AG09319 (cell line): ENCODE data around the gene NACC1.
A peak's percentile ranks its signal among the peaks of the same experiment; 100 is the strongest.

ENCODE experiments used
- DNase-seq: peaks from one replicate; pipeline ENCODE4 v3.0.0-alpha.2; 2010; ENCODE audit warnings: low read depth; ENCODE audit errors: extremely low read depth
- TF ChIP-seq, protein P1 (sequence below): IDR thresholded peaks from 2 replicates; pipeline ENCODE4 v1.5.1; 2011; ENCODE audit warnings: low read depth, mild to moderate bottlenecking, inconsistent platforms, low read length, moderate library complexity

NACC1 gene

DNA sequence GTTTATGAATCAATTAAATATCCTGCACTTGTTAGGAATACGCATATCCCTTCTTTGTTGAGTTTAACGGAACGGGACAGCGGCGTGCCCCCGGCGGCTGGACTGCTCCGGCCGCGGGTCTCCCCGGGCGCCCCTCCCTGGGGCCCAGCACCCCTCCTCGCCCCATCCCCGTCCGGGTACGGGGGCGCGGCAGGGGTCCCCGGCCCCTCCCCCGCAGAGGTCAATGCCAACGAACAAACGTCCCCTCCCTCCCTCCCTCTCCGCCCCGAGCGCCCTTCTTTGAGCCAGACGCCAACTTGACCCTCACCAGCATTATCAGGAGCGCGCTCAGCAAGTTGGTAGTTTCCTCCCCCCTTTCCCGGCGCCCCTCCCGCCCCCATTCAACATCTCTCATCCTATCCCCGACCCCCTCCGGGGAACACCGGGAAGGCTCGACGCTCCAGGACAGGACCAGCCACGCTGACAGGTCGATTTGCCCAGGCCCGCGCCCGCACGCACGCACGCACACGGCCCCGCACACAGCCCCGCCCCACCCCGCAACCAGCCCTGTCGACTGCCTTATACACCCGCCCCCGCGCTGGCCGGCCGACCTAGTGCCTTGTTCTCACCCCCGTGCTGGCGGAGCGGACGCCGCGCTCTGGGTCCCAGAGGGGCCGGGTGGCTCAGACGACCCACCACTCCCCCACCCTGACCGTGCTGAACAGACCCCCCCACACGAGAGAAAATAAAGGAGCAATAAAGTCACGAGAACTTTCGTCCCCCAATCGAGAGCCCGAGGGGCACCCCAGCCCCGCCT lies 20.4 kb upstream of the NACC1 start:
- TF ChIP-seq, protein P1, sequence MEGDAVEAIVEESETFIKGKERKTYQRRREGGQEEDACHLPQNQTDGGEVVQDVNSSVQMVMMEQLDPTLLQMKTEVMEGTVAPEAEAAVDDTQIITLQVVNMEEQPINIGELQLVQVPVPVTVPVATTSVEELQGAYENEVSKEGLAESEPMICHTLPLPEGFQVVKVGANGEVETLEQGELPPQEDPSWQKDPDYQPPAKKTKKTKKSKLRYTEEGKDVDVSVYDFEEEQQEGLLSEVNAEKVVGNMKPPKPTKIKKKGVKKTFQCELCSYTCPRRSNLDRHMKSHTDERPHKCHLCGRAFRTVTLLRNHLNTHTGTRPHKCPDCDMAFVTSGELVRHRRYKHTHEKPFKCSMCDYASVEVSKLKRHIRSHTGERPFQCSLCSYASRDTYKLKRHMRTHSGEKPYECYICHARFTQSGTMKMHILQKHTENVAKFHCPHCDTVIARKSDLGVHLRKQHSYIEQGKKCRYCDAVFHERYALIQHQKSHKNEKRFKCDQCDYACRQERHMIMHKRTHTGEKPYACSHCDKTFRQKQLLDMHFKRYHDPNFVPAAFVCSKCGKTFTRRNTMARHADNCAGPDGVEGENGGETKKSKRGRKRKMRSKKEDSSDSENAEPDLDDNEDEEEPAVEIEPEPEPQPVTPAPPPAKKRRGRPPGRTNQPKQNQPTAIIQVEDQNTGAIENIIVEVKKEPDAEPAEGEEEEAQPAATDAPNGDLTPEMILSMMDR = no peak
- no peak for DNase-seq

DNA sequence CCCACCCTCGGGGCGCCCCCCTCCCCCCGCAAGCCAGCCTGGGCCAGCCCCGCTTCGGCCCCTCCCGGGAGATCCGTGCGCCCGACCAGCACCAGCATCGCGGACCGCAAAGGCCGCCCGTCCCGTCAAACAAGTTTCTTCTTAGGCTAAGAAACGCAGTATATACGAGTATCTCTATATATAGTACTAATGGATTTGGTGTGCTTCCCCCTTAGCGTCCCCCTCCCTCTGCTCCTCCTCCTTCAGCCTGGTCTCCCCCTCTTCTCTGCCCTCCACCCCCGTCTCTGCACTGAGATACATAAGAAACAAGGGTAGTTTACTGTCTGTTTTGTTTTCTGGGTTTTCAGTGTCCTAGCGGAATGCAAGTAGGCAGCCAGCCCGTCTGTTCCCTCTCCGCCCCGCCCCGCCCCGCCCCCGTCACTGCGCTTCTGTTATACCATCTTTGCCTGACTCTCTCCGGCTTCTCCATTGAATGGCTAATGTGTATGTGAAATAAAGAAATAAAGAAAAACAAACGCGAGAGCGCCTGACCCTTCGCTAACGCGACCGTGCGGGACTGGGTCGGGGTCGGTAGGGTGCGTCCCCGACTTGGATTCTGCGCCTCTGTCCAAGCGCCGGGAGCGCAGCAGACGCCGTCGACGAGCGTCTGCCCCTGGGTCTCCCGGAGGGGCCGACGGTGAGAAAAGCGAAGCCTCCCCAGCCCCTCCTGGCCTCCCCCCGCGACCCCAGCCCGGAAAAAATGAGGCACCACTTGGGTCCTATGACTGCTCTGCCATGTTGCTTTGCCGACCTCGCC lies 19.6 kb upstream of the NACC1 start:
- DNase-seq = no peak
- TF ChIP-seq, protein P1 = no peak

DNA sequence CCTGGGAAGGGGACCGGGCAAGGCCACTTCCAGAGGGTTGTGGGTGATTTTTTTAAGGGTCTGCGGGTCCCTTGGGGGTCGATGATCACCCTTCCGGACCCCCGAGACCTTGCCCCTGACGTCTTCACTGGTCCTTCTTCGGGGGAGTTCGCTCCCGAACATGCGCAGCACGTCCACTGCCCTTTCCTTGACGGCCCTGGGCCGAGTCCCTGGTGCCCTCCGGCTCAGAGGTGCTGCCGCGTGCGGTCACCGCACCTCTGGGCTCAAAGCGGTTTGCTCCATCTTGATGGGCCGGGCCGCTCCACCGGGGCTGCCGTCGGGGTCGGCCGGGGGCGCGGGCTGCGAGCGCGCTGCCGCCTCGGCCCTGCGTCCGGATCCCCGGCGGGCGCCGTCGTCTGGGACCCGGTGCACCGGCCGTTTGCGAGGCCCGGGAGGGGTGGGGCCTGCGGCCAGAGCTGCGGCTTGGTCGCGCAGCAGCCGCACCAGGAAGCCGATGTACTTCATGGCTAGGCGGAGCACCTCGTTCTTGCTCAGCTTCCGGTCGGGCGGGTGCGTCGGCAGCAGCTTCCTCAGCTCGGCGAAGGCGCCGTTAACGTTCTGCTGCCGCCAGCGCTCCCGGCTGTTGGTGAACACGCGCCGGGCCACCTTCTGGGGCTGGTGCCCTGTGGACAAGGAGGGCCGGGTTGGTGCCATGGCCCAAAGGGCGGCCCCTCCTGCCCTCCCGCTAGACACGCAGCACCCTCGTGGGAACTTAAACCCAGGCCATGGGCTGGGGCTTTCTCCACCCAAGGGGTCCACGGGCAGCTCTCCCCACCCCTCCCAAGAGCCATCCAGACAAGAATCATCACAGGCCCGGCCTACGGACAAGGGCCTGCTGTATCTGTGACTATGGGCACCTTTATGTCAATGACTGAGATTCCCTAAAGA lies 18.7 kb upstream of the NACC1 start:
- DNase-seq = no peak
- TF ChIP-seq, protein P1 = no peak

DNA sequence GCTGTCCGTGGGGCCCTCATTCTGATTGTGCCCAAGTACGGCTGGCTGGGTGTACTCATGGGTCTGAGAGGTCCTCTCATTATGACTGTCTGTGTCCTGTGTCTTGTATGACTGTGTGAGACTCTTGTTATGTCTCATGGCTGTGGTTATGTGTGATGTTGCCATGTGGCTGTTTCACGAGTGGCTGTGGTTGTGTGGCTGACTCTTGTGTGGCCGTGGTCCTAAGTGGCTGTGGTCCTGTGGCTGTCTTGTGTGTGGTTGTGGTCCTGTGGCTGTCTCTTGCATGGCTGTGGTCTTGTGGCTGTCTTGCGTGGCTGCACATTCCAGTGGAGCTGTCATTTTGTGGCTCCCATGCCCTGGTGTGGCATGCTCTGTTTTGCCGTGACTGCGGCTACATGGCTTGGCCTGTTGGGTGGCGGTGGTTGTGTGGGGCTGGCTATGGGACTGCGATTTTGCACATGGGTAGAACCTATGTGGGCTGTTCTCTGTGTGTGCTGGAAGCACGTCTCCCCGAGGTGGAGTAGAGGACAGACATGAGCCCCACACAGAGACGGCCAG lies 18.0 kb upstream of the NACC1 start:
- DNase-seq = no peak
- TF ChIP-seq, protein P1 = no peak

DNA sequence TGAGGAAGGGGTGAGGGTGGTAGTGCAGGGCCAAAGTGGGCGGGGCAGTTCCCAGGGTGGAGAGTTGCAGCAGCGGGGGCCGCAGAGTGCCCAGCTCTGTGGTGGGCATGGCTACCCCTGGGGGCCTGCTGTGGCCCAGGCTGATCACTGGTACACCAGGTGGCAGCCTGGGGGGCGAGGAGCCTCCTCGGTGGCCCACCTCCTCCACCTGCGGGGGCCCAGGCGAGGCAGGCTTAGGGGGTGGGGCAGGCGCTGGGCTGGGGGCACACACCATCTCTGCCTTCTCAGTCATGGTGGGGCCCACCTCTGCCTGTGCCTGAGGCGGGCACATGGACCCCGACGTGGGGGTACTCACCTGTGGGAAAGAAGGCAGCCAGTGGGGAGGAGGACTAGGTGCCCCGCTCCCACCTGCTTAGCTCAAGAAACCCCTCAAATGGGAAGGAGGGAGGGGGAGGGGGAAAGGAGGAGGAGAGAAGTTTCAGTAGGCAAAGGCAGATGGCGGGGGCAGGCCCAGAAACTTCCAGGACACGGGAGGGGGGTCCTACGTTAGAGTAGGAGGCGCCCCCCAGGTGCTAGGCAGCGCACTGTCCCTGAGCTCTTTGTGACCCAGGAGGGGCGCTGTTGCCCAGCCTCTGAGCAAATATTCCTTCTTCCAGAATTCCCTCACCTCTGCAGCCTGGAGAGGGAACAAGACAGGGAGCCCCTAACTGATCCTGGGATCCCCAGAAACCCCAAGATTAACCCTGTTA lies 17.0 kb upstream of the NACC1 start:
- no peak for DNase-seq
- TF ChIP-seq, protein P1 = peak; percentile 23

DNA sequence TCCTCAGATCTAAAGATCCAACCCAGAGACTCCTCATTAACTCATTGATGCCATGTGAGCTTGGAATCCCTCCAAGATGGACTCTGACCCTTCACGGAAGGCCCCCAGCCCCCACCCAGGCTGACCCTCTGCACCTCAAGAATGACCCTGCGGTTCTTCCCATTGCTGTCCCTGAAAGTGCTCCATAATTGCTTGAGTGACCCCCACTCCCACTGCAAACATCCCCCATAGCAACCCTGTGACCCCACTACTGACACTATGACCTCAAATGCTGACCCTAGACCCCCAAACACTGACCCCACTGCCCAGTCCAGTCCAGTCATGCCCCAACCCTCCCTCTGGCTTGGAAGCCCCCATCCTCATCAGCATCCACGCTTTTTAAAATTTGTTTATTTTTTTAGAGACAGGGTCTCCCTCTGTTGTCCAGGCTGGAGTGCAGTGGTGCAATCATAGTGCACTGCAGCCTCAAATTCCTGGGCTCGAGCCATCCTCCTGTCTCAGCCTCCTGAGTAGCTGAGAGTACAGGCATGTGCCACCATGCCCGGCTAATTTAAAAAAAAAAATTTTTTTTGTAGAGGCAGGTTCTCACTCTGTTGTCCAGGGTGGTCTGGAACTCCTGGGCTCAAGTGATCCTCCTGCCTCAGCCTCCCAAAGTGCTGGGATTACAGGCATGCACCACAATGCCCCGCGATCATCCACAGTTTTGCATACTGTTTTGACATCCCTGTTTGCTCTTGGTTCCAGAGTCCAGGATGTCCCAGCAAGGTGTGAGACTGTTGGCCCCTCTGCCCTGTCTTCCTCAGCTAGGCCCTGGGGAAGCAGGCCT lies 16.3 kb upstream of the NACC1 start:
- no peak for DNase-seq
- TF ChIP-seq, protein P1 = no peak
